Colonic mucosa (tissue), 4 donors: ENCODE measurements around the gene HEG1. TPM values are rescaled to one million over a fixed set of nuclear protein-coding genes. Genes with fewer than 3 reads are reported as not detected.

Experiments
- DNase-seq: peaks from one replicate; pipeline ENCODE4 v3.0.0-alpha.2; 2020
- H3K27ac ChIP-seq: fragments of 200-600 bp; one replicate; pipeline ENCODE4 v1.8.0; 2021
- H3K27me3 ChIP-seq: fragments of 200-600 bp; one replicate; pipeline ENCODE4 v1.8.0; 2021
- H3K36me3 ChIP-seq: fragments of 200-600 bp; one replicate; pipeline ENCODE4 v1.8.0; 2021
- H3K4me1 ChIP-seq: fragments of 200-600 bp; one replicate; pipeline ENCODE4 v1.8.0; 2021; ENCODE audit warnings: mild to moderate bottlenecking
- H3K4me3 ChIP-seq: fragments of 200-600 bp; one replicate; pipeline ENCODE4 v1.8.0; 2021
- H3K9ac ChIP-seq, 2 donors: one replicate each; pipeline ENCODE4 v1.7.0; 2013; ENCODE audit warnings: control low read depth in 2 of 2, low read depth in 2 of 2, low read length in 2 of 2
- H3K9me3 ChIP-seq: fragments of 200-600 bp; one replicate; pipeline ENCODE4 v1.8.0; 2021
- CTCF ChIP-seq: fragments of 200-600 bp; IDR thresholded peaks from one replicate; pipeline ENCODE4 v1.8.0; 2022; ENCODE audit warnings: antibody characterized with exemption, mild to moderate bottlenecking
- intact Hi-C: fragments of 100-400 bp; cut with DNase I; formaldehyde crosslinking; loops from one replicate; pipeline ENCODE4 v1.14.1; 2022
- total RNA-seq, 2 donors: library from RNA; stranded (reverse); fragmentation: NEBNext Ultra II Directional in 1 of 2; extraction: Animal tissue kit (Norgen Biotek cat#: 25700) in 1 of 2; gene quantifications; one replicate each; pipeline ENCODE4 v1.2.1, GENCODE V29; 2021
- donor health status: healthy.
- donor health status: DM: no; HTN: no; CAD: no.
- donor health status: DM: no; HTN: no; CAD: no.

Gene HEG1
- total RNA-seq, 2 donors from 2014 or later: 5.1 to 10.7 TPM

DNA sequence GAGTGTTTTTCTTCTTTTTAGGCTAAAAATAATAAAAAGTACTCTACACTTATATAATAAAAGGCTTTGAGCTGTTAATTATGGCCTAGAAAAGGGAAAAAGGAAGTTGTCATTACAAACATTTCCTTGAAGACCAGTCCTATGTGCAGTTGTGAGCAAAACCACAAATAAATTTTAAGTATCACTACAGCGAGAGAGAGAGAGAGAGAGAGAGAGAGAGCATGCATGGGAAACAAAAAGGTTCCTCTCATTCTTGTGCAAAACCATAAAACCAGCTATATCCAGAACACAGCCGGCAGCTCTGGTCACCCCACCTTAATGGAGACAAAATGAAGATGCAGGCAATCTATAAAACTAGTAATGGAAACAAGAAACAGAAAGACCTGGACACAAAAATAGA is 33.6 kb downstream of the HEG1 start:
- Histone ChIP-seq H3K27ac (no peak overlapping the region), H3K27me3 (no peaks in the 10 kb centered on the region), H3K4me3 (no peak overlapping the region), H3K9me3 (no peaks in the 10 kb centered on the region), H3K9ac (no peak overlapping the region), H3K4me1 (no peaks in the 10 kb centered on the region), H3K36me3 (no peaks in the 10 kb centered on the region)
- DNase-seq: no peak
- intact Hi-C loops: no loop called here
- no peak for TF ChIP-seq CTCF

GRCh38 chr3:125019271-125019670 is 36.5 kb downstream of the HEG1 start:
- intact Hi-C loops: no loop called here
- H3K4me3 ChIP-seq: no peak overlapping the region

DNA sequence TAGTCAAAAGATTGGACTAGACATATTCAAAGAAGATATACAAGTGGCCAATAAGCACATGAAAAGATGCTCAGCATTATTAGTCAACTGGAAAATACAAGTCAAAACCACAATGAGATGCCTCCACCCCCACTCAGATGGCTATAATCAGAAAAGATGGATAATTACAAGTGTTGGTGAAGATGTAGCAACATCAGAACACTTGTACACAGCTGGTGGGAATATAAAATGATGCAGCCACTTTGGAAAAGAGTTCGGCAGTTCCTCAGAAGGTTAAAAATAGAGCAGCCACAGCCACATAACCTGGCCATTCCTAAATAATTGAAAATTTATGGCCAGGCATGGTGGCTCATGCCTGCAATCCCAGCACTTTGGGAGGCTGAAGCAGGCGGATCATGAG is 38.4 kb downstream of the HEG1 start:
- DNase-seq: no peak
- intact Hi-C loops: no loop called here
- H3K27ac ChIP-seq: no peak overlapping the region
- H3K4me3 ChIP-seq: no peak overlapping the region
- no peaks in the 10 kb centered on the region for H3K4me1 ChIP-seq
- H3K9me3 ChIP-seq: no peaks in the 10 kb centered on the region
- no peaks in the 10 kb centered on the region for H3K27me3 ChIP-seq
- no peaks in the 10 kb centered on the region for H3K36me3 ChIP-seq
- no peak overlapping the region for H3K9ac ChIP-seq
- TF ChIP-seq CTCF: no peak

More at GRCh38 chr3:125019271-125019670, 36.5 kb downstream of the HEG1 start:
- no peaks in the 10 kb centered on the region for H3K9me3 ChIP-seq
- H3K27me3 ChIP-seq: no peaks in the 10 kb centered on the region
- no peak for DNase-seq
- no peak for TF ChIP-seq CTCF
- no peaks in the 10 kb centered on the region for H3K36me3 ChIP-seq
- no peaks in the 10 kb centered on the region for H3K4me1 ChIP-seq
- H3K9ac ChIP-seq: no peak overlapping the region
- no peak overlapping the region for H3K27ac ChIP-seq

DNA sequence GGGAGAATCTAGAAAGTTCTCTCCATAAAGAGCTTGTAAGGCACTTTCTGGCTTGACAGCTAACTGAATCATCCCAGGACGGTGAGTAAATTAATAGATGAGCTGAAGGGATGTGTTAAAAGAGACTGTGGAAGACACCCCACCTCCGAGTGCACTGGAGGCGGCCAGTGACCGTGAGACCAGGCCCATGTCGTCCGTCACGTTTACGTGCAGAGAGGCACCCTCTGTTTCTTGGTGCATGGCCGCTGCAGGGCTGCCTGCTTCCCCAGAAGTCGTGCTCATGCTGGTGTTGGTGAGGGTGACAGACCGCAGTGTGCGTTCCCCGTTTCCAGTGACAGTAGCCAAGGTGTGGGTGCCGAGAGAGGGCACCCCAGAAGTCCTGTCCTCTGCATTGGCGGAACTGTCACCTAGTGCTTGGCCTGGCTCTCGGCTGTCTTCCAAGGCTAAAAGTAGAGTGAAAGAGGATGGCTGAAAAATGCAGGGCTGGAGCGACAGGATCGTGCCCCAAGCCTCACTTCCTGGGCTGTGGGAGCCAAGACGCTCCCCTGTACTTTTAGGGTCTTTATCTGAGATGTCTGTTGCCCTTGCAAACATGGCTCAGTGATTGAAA is 41.1 kb downstream of the HEG1 start:
- Histone ChIP-seq H3K27me3 (no peaks in the 10 kb centered on the region), H3K9me3 (no peaks in the 10 kb centered on the region), H3K9ac (no peak overlapping the region), H3K36me3 (no peaks in the 10 kb centered on the region), H3K4me3 (no peak overlapping the region), H3K27ac (no peak overlapping the region), H3K4me1 (no peaks in the 10 kb centered on the region)
- no peak for DNase-seq
- intact Hi-C loops: no loop called here
- no peak for TF ChIP-seq CTCF

DNA sequence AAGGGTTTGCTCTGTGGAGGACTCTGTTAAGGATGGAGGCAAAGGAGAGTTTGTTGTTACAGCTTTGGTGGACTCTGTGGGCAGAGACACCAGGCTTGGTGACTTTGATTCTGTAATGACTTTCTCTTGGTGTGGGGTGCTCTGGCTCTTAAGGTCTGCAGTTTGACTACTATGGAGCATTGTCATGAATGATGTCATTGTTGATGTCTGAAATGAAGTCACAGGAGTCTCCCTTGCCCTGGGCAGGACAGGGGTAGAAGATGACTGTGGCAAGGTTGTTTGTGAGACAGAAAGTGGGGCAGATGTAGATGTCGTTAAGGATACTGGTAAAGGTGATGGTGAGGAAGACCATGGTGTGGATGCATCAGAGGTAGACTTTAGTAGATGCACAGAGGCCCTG is 42.7 kb downstream of the HEG1 start:
- H3K36me3 ChIP-seq: no peaks in the 10 kb centered on the region

More for the DNA sequence above, 42.7 kb downstream of the HEG1 start:
- Histone ChIP-seq H3K27ac (no peak overlapping the region), H3K9me3 (no peaks in the 10 kb centered on the region), H3K4me1 (no peaks in the 10 kb centered on the region), H3K9ac (no peak overlapping the region), H3K27me3 (no peaks in the 10 kb centered on the region), H3K4me3 (no peak overlapping the region)
- no peak for DNase-seq
- TF ChIP-seq CTCF: no peak
- intact Hi-C loops: no loop called here
